GM19099 (cell line): ENCODE data around the gene RB1.
A peak's percentile ranks its signal among the peaks of the same experiment; 100 is the strongest.

ENCODE experiments used
- POLR2A ChIP-seq: IDR thresholded peaks from 3 replicates; pipeline ENCODE4 v1.6.1; 2011; ENCODE audit warnings: low read depth; ENCODE audit not compliant: insufficient read length; ENCODE audit errors: extremely low read depth

Gene RB1

DNA sequence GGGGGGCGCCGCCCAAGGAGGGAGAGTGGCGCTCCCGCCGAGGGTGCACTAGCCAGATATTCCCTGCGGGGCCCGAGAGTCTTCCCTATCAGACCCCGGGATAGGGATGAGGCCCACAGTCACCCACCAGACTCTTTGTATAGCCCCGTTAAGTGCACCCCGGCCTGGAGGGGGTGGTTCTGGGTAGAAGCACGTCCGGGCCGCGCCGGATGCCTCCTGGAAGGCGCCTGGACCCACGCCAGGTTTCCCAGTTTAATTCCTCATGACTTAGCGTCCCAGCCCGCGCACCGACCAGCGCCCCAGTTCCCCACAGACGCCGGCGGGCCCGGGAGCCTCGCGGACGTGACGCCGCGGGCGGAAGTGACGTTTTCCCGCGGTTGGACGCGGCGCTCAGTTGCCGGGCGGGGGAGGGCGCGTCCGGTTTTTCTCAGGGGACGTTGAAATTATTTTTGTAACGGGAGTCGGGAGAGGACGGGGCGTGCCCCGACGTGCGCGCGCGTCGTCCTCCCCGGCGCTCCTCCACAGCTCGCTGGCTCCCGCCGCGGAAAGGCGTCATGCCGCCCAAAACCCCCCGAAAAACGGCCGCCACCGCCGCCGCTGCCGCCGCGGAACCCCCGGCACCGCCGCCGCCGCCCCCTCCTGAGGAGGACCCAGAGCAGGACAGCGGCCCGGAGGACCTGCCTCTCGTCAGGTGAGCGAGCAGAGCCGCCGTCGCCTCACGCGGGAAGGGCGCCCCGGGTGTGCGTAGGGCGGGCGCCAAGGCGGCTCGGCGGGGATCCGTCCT, at the start of gene RB1:
TSS of gene RB1 (plus strand) at position 393 of the 784 bp plus-strand sequence. CDS start at position 555, 162 bp downstream.
- TF ChIP-seq POLR2A, result peak; percentile 94

- no peak for TF ChIP-seq POLR2A
Observed at GRCh38 chr13:48253849-48254248, 49.7 kb upstream of the RB1 start.

DNA sequence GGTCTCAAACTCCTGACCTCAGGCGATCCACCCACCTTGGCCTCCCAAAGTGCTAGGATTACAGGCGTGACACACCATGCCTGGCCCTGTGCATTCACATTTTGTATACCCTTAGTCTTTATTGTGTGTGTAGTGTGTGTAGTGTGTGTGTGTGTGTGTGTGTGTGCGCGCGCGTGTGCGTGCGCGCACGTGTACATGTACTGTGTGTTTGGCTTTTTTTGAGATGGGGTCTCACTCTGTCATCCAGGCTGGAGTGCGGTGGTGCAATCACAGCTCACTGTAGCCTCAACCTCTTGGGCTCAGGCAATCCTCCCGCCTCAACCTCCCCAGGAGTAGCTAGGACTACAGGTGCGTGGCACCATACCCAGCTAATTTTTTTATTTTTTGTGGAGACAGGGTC, 48.5 kb upstream of the RB1 start:
- no peak for TF ChIP-seq POLR2A

- no peak for TF ChIP-seq POLR2A
Observed at GRCh38 chr13:48255954-48256353, 47.6 kb upstream of the RB1 start.

DNA sequence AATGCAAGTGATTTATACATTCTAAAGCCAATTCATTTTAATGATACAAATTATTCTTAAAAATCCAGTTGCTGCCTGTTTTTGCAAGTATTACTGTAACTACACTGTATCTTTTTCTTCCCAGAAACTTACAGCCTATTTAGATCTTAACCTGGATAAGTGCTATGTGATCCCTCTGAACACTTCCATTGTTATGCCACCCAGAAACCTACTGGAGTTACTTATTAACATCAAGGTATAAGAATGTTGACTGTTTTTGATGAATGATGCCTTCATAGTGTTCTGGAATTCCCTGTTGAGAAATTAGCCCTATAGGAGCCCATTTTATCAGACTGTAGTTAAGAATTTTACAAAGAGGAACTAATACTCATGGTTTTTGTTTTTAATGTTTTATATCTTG, 45.5 kb upstream of the RB1 start:
- TF ChIP-seq POLR2A, result no peak

DNA sequence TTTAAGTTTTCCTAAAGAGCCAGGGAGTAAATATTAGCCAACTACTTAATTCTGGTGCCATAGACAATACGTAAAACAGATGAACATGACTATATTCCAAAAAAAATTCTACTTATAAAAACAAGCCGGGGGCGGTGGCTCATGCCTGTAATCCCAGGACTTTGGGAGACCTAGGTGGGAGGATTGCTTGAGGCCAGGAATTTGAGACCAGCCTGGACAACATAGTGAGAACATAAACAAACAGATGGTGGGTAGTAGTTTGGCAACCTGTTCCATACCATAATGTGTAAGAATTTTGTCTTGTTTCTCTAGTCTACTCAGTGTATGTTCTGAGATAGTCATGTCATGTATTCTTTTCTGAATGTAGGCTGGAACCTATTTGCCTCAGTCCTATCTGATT, 45.1 kb upstream of the RB1 start:
- TF ChIP-seq POLR2A, result no peak

DNA sequence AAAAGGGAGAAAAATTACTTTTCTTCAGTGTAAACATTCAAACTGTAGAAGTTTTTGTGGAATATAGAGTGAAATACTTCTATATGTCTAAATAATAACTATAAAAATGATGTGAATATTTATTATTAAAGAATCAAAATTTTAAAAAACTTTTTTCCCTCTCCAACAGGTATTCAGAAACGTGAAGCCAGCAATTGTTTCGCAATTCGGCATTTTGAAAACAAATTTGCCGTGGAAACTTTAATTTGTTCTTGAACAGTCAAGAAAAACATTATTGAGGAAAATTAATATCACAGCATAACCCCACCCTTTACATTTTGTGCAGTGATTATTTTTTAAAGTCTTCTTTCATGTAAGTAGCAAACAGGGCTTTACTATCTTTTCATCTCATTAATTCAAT, 42.6 kb upstream of the RB1 start:
- no peak for TF ChIP-seq POLR2A

- TF ChIP-seq POLR2A, result no peak
Observed at GRCh38 chr13:48263196-48263595, 40.4 kb upstream of the RB1 start.

DNA sequence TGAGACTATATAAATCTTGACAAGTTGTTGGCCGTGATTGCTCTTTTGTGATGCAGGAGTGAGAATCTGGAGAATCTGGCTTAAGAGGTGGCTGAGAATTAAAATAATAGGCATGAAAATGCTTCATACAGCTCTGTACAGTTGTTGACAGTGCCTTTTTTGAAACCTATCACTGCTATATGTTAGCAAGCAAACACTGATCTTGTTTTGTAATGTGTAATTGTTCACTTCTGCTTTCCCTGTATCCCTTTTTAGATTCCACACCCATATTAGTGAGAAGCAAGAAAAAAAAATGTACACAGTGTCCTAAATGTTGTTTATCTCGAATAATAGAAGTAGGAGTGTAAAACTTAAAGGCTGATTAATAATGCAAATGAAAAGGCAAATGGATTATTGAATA, 39.5 kb upstream of the RB1 start:
- TF ChIP-seq POLR2A, result no peak

DNA sequence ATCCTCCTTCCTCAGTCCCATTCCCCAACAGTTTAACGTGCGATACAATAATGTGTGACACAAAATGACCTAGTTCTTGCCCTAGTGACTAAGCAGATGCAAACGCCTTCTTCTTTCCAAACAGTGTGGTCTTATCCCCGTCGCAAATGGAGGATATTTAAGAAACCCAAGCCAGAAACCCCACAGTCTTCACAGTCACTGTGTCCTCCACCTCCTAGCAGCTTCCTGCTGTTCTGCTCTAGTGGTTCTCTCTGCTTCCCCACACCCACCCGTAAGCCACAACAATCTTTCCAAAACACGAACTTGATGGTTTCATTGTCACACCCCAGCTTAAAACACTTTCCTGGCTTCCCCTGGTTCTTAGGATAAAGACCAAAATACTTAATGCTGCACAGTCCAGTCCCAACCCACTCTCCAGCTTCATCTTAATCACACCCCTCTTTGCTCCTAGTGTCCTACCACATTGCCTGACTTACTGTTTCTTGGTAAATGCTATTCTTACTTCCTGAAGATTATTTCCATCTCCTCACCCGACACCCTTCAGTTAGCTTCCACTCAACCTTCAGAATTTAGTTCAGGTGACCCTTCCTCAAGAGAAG, 38.2 kb upstream of the RB1 start:
- no peak for TF ChIP-seq POLR2A

GRCh38 chr13:48266150-48266549, 37.4 kb upstream of the RB1 start:
- TF ChIP-seq POLR2A, result no peak

- no peak for TF ChIP-seq POLR2A
Observed at GRCh38 chr13:48266701-48267639, 36.6 kb upstream of the RB1 start.

GRCh38 chr13:48268019-48268418, 35.5 kb upstream of the RB1 start:
- TF ChIP-seq POLR2A, result no peak

- TF ChIP-seq POLR2A, result no peak
Observed at GRCh38 chr13:48273346-48273745, 30.2 kb upstream of the RB1 start.

- no peak for TF ChIP-seq POLR2A
Observed at GRCh38 chr13:48275507-48275906, 28.0 kb upstream of the RB1 start.
